Endothelial cell of umbilical vein (primary cell): Measurements from ENCODE around the gene CENPA. TPM values are rescaled to one million over a fixed set of nuclear protein-coding genes. Genes with fewer than 3 reads are reported as not detected.

Source experiments
- BruUV-seq: library from RNA; stranded (reverse); fragments of 400-500 nt; replicated peaks from 2 replicates; lab custom pipeline; 2021; lab: Mats Ljungman, UMichigan
- CTCF ChIA-PET: fragments of 300-600, 350-600 bp; sonication (Branson Sonifier 250); formaldehyde crosslinking; loops from one replicate; lab custom pipeline; 2021; ENCODE audit warnings: antibody characterized with exemption, inconsistent platforms; lab: Charles Lee
- POLR2A ChIA-PET: fragments of 300-600, 350-600 bp; sonication (Branson Sonifier 250); formaldehyde crosslinking; loops from one replicate; lab custom pipeline; 2021; ENCODE audit warnings: antibody characterized with exemption, inconsistent platforms; lab: Charles Lee
- DNase-seq: peaks from one replicate; pipeline ENCODE4 v3.0.0-alpha.2; 2011; ENCODE audit warnings: low read depth, low spot score
- FAIRE-seq: peaks from 2 replicates; lab custom pipeline; 2011; peaks lifted over from hg19 to GRCh38; lab: Jason Lieb, UNC
- H2AFZ ChIP-seq: 2 replicates; pipeline ENCODE4 v1.6.0; 2012; ENCODE audit warnings: low read depth, low read length, control low read depth, inconsistent platforms
- H3K27ac ChIP-seq: 2 replicates; pipeline ENCODE4 v1.5.1; 2011; ENCODE audit warnings: low read depth, mild to moderate bottlenecking, control low read depth, low read length, moderate library complexity; ENCODE audit not compliant: insufficient read depth
- H3K27me3 ChIP-seq, 2 experiments: 2 replicates each; pipeline versions ENCODE4 v1.6.0 to v1.6.1; 2011; ENCODE audit warnings: low read length in 2 of 2, mixed read lengths in 1 of 2; ENCODE audit not compliant: control insufficient read depth in 2 of 2, insufficient read depth in 2 of 2
- H3K36me3 ChIP-seq, 2 experiments: 2 replicates in 1 of 2; 3 replicates in 1 of 2; pipeline ENCODE4 v1.5.1; 2011; ENCODE audit warnings: low read length in 2 of 2, mild to moderate bottlenecking in 1 of 2, moderate library complexity in 1 of 2; ENCODE audit not compliant: control insufficient read depth in 2 of 2, insufficient read depth in 2 of 2; ENCODE audit errors: extremely low read depth in 1 of 2
- H3K4me1 ChIP-seq: 3 replicates; pipeline ENCODE4 v1.5.1; 2011; ENCODE audit warnings: mild to moderate bottlenecking, low read length; ENCODE audit not compliant: control insufficient read depth, insufficient read depth; ENCODE audit errors: extremely low read depth
- H3K4me2 ChIP-seq: 2 replicates; pipeline ENCODE4 v1.6.1; 2011; ENCODE audit warnings: low read length, control low read depth, mixed read lengths; ENCODE audit not compliant: insufficient read depth
- H3K4me3 ChIP-seq, 3 experiments: fragments of 200-600 bp in 1 of 3; sonication (generic), shearing (Covaris generic) in 1 of 3; replicated peaks in 1 of 3; 2 replicates each; pipeline ENCODE4 v1.5.1; 2011 to 2016; ENCODE audit warnings: control low read depth in 3 of 3, low read length in 3 of 3, mild to moderate bottlenecking in 2 of 3, inconsistent platforms in 1 of 3, low read depth in 1 of 3, moderate library complexity in 1 of 3; ENCODE audit not compliant: insufficient read depth in 1 of 3
- H3K79me2 ChIP-seq: 2 replicates; pipeline ENCODE4 v1.6.0; 2012; ENCODE audit warnings: low read length, inconsistent platforms; ENCODE audit not compliant: control insufficient read depth, insufficient read depth
- H3K9ac ChIP-seq: replicated peaks from 2 replicates; pipeline ENCODE3; 2011; ENCODE audit warnings: low read length, control low read depth; ENCODE audit not compliant: insufficient read depth; ENCODE audit errors: extremely low read depth
- H3K9me1 ChIP-seq: replicated peaks from 3 replicates; pipeline ENCODE4 v1.6.0; 2011; ENCODE audit warnings: mild to moderate bottlenecking, low read length; ENCODE audit not compliant: control insufficient read depth, insufficient read depth; ENCODE audit errors: extremely low read depth
- H3K9me3 ChIP-seq: replicated peaks from 2 replicates; pipeline ENCODE4 v1.5.1; 2012; ENCODE audit warnings: low read length, inconsistent platforms; ENCODE audit not compliant: control insufficient read depth, insufficient read depth
- H4K20me1 ChIP-seq: replicated peaks from 2 replicates; pipeline ENCODE3; 2011; ENCODE audit warnings: mild to moderate bottlenecking, low read length; ENCODE audit not compliant: control insufficient read depth, insufficient read depth; ENCODE audit errors: extremely low read depth
- EZH2 ChIP-seq: IDR thresholded peaks from 2 replicates; pipeline ENCODE4 v1.6.1; 2012; ENCODE audit warnings: borderline replicate concordance, low read depth, mild to moderate bottlenecking, moderate library complexity, low read length, inconsistent platforms; ENCODE audit not compliant: severe bottlenecking
- FOS ChIP-seq: IDR thresholded peaks from 2 replicates; pipeline ENCODE4 v1.6.1; 2011; ENCODE audit warnings: mild to moderate bottlenecking, low read length, moderate library complexity, borderline replicate concordance; ENCODE audit not compliant: insufficient read depth
- GATA2 ChIP-seq: IDR thresholded peaks from 2 replicates; pipeline ENCODE4 v1.7.0; 2011; ENCODE audit warnings: low read depth, mild to moderate bottlenecking, moderate library complexity, mixed read lengths, low read length; ENCODE audit not compliant: insufficient read length, insufficient read depth
- JUN ChIP-seq: IDR thresholded peaks from 2 replicates; pipeline ENCODE4 v1.6.1; 2011; ENCODE audit warnings: borderline replicate concordance, low read depth; ENCODE audit not compliant: insufficient read length, insufficient read depth
- MYC ChIP-seq: IDR thresholded peaks from one replicate; pipeline ENCODE4 v1.6.1; 2011; ENCODE audit warnings: mild to moderate bottlenecking, low read depth, low read length
- POLR2A ChIP-seq: IDR thresholded peaks from 2 replicates; pipeline ENCODE4 v1.6.1; 2012; ENCODE audit warnings: low read depth, mild to moderate bottlenecking, control low read depth, low read length
- POLR2AphosphoS5 ChIP-seq: IDR thresholded peaks from 2 replicates; pipeline ENCODE4 v1.6.1; 2012; ENCODE audit warnings: low read depth, mild to moderate bottlenecking, control low read depth, low read length, moderate library complexity; ENCODE audit not compliant: insufficient read depth
- dilution Hi-C: fragments of 300-500 bp; cut with MboI; formaldehyde crosslinking; loops from one replicate; pipeline ENCODE4 v1.15.0; 2019; ENCODE audit warnings: low sequenced_read_pairs; ENCODE audit not compliant: extremely low pct_ligation_motif_present
- intact Hi-C: fragments of 100-400 bp; cut with micrococcal nuclease; formaldehyde crosslinking; loops from one replicate; pipeline ENCODE4 v1.10.0; 2022
- polyA plus RNA-seq, 4 experiments: library from polyadenylated mRNA; depleted of rRNA in 3 of 4; stranded (reverse) in 3 of 4; unstranded in 1 of 4; fragments of >200 nt; gene quantifications; 2 replicates each; pipeline versions ENCODE4 v1.2.1 to v1.2.3, GENCODE V29; 2011 to 2012; ENCODE audit warnings: missing spikeins in 1 of 4
- total RNA-seq: library from RNA; stranded (reverse); gene quantifications from 2 replicates; pipeline ENCODE4 v1.2.3, GENCODE V29; 2021
- TF ChIP-seq, protein P1 (sequence below), 2 donors: IDR thresholded peaks; 1 replicate in 1 of 2; 2 replicates in 1 of 2; pipeline ENCODE4 v1.5.1; 2011; ENCODE audit warnings: low read length in 2 of 2, mild to moderate bottlenecking in 2 of 2, moderate library complexity in 2 of 2, control low read depth in 1 of 2, inconsistent platforms in 1 of 2, low read depth in 1 of 2; ENCODE audit not compliant: insufficient read depth in 1 of 2; ENCODE audit errors: extremely low read depth in 1 of 2
- TF ChIP-seq, protein P2 (sequence below): IDR thresholded peaks from 2 replicates; pipeline ENCODE4 v1.6.1; 2011; ENCODE audit not compliant: insufficient read depth, insufficient read length

Gene CENPA
- total and polyA plus RNA-seq, 2 donors (not counting 3 experiments of a cell fraction or from before 2014, with no cell fraction given), result 22.0 to 33.1 TPM

DNA sequence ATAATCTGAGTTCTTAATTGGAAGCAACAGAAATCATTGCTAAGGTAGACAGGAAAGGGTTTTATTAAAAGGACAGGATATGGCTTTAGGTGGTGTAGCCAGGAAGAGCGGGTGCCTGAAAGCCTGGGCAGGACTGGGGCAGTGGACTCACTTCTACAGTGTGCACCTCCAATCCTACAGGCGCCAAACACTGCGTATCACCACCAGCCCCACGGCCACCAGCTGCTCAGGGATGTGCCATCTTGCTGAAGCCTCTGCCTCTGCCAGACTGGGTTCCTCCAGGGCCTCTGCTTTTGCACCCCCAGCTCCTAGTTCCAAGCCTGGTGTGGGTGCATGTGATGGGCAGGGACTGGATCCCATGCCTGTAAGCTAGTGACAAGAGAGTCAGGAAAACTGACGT, 32.4 kb downstream of the CENPA start:
- CTCF ChIA-PET, result interaction anchor here (1.0 to 1.2 kb wide), 2 partner anchors 9 to 11 kb away, joined by 3 read pairs; no protein-coding TSS in a partner anchor
- H3K27me3 ChIP-seq, result peaks cover 0 to 12% of the 10 kb centered on the region in 2 experiments

More for the DNA sequence above, 32.4 kb downstream of the CENPA start:
- Histone ChIP-seq H3K9ac (no peak overlapping the region), H3K9me1 (no peaks in the 10 kb centered on the region), H4K20me1 (no peaks in the 10 kb centered on the region), H3K4me1 (no peaks in the 10 kb centered on the region), H3K4me3 (no peak overlapping the region), H3K79me2 (no peaks in the 10 kb centered on the region), H2AFZ (no peak overlapping the region), H3K27ac (no peak overlapping the region), H3K36me3 (no peaks in the 10 kb centered on the region), H3K9me3 (no peaks in the 10 kb centered on the region), H3K4me2 (no peak overlapping the region)
- POLR2A ChIA-PET, result no interaction called here
- TF ChIP-seq, protein P1, sequence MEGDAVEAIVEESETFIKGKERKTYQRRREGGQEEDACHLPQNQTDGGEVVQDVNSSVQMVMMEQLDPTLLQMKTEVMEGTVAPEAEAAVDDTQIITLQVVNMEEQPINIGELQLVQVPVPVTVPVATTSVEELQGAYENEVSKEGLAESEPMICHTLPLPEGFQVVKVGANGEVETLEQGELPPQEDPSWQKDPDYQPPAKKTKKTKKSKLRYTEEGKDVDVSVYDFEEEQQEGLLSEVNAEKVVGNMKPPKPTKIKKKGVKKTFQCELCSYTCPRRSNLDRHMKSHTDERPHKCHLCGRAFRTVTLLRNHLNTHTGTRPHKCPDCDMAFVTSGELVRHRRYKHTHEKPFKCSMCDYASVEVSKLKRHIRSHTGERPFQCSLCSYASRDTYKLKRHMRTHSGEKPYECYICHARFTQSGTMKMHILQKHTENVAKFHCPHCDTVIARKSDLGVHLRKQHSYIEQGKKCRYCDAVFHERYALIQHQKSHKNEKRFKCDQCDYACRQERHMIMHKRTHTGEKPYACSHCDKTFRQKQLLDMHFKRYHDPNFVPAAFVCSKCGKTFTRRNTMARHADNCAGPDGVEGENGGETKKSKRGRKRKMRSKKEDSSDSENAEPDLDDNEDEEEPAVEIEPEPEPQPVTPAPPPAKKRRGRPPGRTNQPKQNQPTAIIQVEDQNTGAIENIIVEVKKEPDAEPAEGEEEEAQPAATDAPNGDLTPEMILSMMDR (IDR thresholded peaks at IDR 0.05; ENCODE audit: extremely low read depth in 1 of 2, insufficient read depth in 1 of 2, low read depth in 1 of 2, low read length in 2 of 2), result no peak
- TF ChIP-seq, protein P2, sequence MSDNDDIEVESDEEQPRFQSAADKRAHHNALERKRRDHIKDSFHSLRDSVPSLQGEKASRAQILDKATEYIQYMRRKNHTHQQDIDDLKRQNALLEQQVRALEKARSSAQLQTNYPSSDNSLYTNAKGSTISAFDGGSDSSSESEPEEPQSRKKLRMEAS, result no peak
- TF ChIP-seq JUN, result no peak
- no peak for TF ChIP-seq POLR2AphosphoS5
- no peak for TF ChIP-seq POLR2A
- no peak for TF ChIP-seq GATA2
- TF ChIP-seq FOS, result no peak
- TF ChIP-seq EZH2, result no peak
- no peak for TF ChIP-seq MYC
- DNase-seq (no peak), FAIRE-seq (no peak)
- intact Hi-C loops (no loop called here), dilution Hi-C loops (no loop called here)
- no TSS peak for BruUV-seq
